Measurements from ENCODE around the gene FAH. TPM values are rescaled to one million over a fixed set of nuclear protein-coding genes. Genes with fewer than 3 reads are reported as not detected.

The FAH gene
- total RNA-seq, 1 donor from 2014 or later: 16.2 TPM

DNA sequence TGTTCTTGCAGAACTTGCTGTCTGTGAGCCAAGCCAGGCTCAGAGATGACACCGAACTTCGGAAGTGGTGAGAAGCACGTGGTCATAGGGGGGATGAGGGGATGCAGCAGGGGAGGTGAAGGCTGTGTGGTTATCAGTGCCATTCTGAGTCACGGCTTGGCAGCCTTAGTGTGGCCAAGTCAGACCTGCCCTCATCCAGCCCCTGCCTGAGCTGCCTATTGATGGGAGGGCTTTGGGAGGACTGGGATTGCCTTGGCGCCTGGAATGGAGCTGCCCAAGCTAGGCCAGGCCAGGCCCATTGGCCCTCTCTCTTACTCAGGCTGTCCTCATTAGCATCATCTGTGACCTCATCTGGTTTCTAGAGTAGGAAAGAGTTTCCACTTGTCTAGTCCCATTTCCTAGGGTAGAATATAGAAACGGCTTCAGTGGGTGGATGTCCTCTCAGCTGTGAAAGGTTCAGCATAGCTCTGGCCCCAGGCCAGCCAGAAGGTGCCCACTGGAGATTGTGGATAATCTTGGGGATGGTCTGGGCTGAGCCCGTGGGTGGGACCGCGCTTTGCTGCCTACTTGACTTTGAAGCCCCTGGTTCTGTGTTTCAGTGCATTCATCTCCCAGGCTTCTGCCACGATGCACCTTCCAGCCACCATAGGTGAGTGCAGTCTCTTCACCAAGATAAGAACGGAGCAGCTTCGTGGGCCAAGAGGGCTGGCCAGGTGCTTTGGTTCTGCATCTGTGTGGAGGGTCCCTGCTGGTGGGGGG, 7.2 kb downstream of the FAH start:
- TF ChIP-seq, protein P1, sequence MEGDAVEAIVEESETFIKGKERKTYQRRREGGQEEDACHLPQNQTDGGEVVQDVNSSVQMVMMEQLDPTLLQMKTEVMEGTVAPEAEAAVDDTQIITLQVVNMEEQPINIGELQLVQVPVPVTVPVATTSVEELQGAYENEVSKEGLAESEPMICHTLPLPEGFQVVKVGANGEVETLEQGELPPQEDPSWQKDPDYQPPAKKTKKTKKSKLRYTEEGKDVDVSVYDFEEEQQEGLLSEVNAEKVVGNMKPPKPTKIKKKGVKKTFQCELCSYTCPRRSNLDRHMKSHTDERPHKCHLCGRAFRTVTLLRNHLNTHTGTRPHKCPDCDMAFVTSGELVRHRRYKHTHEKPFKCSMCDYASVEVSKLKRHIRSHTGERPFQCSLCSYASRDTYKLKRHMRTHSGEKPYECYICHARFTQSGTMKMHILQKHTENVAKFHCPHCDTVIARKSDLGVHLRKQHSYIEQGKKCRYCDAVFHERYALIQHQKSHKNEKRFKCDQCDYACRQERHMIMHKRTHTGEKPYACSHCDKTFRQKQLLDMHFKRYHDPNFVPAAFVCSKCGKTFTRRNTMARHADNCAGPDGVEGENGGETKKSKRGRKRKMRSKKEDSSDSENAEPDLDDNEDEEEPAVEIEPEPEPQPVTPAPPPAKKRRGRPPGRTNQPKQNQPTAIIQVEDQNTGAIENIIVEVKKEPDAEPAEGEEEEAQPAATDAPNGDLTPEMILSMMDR (IDR thresholded peaks at IDR 0.05): no peak
- Mint-ChIP-seq H3K36me3 (ENCODE audit: low read depth) (peaks cover 10% of the 10 kb centered on the region), H3K4me1 (ENCODE audit: low read depth) (peaks cover 23% of the 10 kb centered on the region), H3K27ac (ENCODE audit: unreplicated experiment) (no peak overlapping the region), H3K4me3 (ENCODE audit: unreplicated experiment) (no peak overlapping the region), H3K27me3 (ENCODE audit: low read depth) (no peaks in the 10 kb centered on the region), H3K9me3 (ENCODE audit: low read depth) (no peaks in the 10 kb centered on the region)
- DNase-seq (ENCODE audit: low spot score): no peak

DNA sequence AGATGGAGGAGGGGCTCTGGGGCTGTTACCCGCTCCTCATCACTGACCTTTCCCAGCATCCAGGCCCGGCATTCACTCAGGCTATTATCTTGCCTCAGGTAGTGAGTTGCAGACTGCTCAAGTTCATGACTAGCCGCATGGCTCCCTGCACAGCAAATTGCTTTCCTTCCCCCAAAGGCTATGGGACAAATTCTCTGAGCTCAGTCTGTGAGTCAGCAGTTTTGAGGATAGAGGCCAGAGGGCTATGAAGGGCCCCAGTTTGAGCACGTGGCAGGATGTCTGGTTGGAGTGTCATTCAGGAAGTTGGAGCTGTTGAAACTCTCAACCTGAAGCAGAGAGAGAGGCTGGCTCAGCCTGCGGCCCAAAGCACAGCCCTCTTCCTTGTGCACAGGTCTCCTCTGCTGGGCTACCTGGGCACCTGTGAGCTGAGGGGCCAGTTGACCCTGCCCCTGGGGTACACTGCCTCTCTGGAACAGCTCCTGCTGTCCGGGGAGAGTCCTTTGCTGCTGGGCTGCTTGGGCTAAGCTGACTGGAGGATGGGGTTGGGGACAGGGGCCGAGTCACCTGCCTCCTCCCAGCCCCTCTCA, 7.9 kb downstream of the FAH start:
- H3K9me3 Mint-ChIP-seq (ENCODE audit: low read depth): no peaks in the 10 kb centered on the region
- no peak for DNase-seq (ENCODE audit: low spot score)

DNA sequence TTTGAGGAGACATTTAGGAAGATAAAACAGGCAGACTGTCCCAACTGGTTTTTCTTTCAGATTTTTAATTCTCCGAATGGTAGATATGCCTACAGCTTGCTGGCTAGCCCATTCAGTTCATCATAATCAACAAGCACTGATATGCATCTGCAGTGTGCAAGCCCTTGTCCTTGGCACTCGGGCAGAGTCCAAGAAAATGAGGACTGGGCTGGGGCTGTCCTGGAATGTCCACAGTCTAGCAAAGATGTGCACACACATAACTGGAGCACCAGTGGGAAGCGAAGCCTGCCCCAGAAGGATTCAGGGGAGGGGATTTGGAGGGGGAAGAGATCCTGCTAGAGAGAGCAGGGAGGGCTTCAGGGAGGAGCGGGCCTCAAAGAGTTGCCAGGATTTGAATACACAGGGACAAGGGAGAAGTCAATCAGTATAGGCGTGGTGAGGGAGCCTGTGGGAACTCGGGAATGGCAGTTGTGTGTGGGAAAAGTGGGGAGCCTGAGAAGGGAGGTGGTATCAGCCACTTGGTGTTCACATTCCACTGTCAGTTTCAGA, 8.7 kb downstream of the FAH start:
- TF ChIP-seq, protein P1 (IDR thresholded peaks at IDR 0.05): no peak
- no peak overlapping the region for H3K27ac Mint-ChIP-seq (ENCODE audit: unreplicated experiment)
- no peak overlapping the region for H3K4me3 Mint-ChIP-seq (ENCODE audit: unreplicated experiment)
- H3K9me3 Mint-ChIP-seq (ENCODE audit: low read depth): no peaks in the 10 kb centered on the region
- DNase-seq (ENCODE audit: low spot score): no peak
- no peaks in the 10 kb centered on the region for H3K27me3 Mint-ChIP-seq (ENCODE audit: low read depth)
- H3K4me1 Mint-ChIP-seq (ENCODE audit: low read depth): peaks cover 14% of the 10 kb centered on the region
- peaks cover 10% of the 10 kb centered on the region for H3K36me3 Mint-ChIP-seq (ENCODE audit: low read depth)

More for the DNA sequence above, 7.9 kb downstream of the FAH start:
- H3K36me3 Mint-ChIP-seq (ENCODE audit: low read depth): peaks cover 10% of the 10 kb centered on the region
- peaks cover 18% of the 10 kb centered on the region for H3K4me1 Mint-ChIP-seq (ENCODE audit: low read depth)
- H3K27ac Mint-ChIP-seq (ENCODE audit: unreplicated experiment): peak overlapping the region; percentile 57
- TF ChIP-seq, protein P1 (IDR thresholded peaks at IDR 0.05): no peak
- no peaks in the 10 kb centered on the region for H3K27me3 Mint-ChIP-seq (ENCODE audit: low read depth)
- H3K4me3 Mint-ChIP-seq (ENCODE audit: unreplicated experiment): no peak overlapping the region

DNA sequence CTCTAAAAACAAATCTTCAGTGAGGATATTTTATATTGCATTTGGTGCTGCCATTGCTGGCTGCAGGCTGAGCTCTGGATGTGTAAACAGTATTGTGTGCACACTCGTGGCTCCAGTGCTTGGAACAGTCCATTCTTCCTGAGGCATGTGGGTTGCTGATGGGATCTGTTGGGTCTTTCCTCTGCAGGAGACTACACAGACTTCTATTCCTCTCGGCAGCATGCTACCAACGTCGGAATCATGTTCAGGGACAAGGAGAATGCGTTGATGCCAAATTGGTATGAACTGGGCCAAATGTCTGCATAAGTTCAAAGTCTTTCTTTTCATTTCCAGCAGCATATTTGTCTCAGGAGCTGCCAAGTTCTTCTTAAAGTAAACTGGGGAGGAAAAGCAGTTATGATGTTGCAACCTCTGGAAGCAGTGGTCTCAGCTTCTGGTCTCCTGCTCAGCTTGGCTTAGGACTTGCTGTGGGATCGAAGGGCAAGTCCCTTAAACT, 9.3 kb downstream of the FAH start:
- no peak for DNase-seq (ENCODE audit: low spot score)
- Mint-ChIP-seq H3K4me3 (ENCODE audit: unreplicated experiment) (no peak overlapping the region), H3K27ac (ENCODE audit: unreplicated experiment) (no peak overlapping the region), H3K9me3 (ENCODE audit: low read depth) (no peaks in the 10 kb centered on the region), H3K36me3 (ENCODE audit: low read depth) (peaks cover 10% of the 10 kb centered on the region), H3K27me3 (ENCODE audit: low read depth) (no peaks in the 10 kb centered on the region), H3K4me1 (ENCODE audit: low read depth) (peaks cover 14% of the 10 kb centered on the region)
- TF ChIP-seq, protein P1 (IDR thresholded peaks at IDR 0.05): no peak

DNA sequence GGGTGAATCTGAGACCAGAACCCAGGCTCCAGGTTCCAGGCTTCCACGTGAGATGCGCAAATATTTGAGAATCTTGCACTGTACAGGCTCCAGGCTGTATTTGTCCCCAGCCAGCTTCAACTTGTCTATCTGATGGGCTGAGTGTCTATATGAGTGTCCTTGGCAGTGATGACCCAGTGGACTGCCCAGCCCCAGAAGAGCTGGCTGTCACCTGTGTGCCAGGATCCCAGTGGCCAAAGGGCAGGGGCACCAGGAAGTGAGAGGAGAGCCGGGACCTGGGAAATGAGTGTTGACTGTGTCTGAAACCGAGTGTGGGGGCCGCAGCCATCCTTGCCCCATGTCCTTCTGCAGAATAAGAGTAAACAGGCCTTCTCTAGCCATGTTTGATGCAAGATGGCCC, 10.4 kb downstream of the FAH start:
- H3K4me1 Mint-ChIP-seq (ENCODE audit: low read depth): peaks cover 14% of the 10 kb centered on the region
- H3K36me3 Mint-ChIP-seq (ENCODE audit: low read depth): peaks cover 10% of the 10 kb centered on the region
- no peaks in the 10 kb centered on the region for H3K27me3 Mint-ChIP-seq (ENCODE audit: low read depth)
- TF ChIP-seq, protein P1 (IDR thresholded peaks at IDR 0.05): no peak
- H3K27ac Mint-ChIP-seq (ENCODE audit: unreplicated experiment): no peak overlapping the region
- DNase-seq (ENCODE audit: low spot score): no peak
- no peak overlapping the region for H3K4me3 Mint-ChIP-seq (ENCODE audit: unreplicated experiment)
- H3K9me3 Mint-ChIP-seq (ENCODE audit: low read depth): no peaks in the 10 kb centered on the region
